Lower leg skin (tissue), 4 donors: ENCODE data around the gene E2F2. TPM values are rescaled to one million over a fixed set of nuclear protein-coding genes. Genes with fewer than 3 reads are reported as not detected.

Experiments used
- DNase-seq, 2 donors: peaks; one replicate each; pipeline ENCODE4 v3.0.0-alpha.2; 2019; ENCODE audit warnings: low spot score in 2 of 2
- H3K4me3 ChIP-seq: fragments of 200-600 bp; sonication (generic); 2 replicates; pipeline ENCODE4 v1.5.1; 2017; ENCODE audit warnings: mild to moderate bottlenecking, low read depth; ENCODE audit not compliant: poor library complexity, severe bottlenecking
- POLR2A ChIP-seq, 2 donors: fragments of 450-650 bp; IDR thresholded peaks; one replicate each; pipeline ENCODE4 v1.6.1; 2016 to 2017; ENCODE audit warnings: antibody characterized with exemption in 2 of 2, mild to moderate bottlenecking in 1 of 2, moderate library complexity in 1 of 2
- WGBS, 2 donors: methylation state at CpG; one replicate each; pipeline ENCODE4 v1.1.5; 2018; 5-methylcytosine and 5-hydroxymethylcytosine counted together
- intact Hi-C: fragments of 100-400 bp; cut with DNase I; formaldehyde crosslinking; loops from one replicate; pipeline ENCODE4 v1.15.0; 2023; ENCODE audit warnings: low total_unique reads
- total RNA-seq, 4 donors: library from RNA; depleted of rRNA; stranded (reverse); fragments of >200 nt; gene quantifications; one replicate each; pipeline ENCODE4 v1.1.0, GENCODE V29; 2016
- TF ChIP-seq, protein P1 (sequence below), 3 donors: fragments of 450-650 bp; IDR thresholded peaks; one replicate each; pipeline ENCODE4 v1.5.1; 2016; ENCODE audit warnings: antibody characterized with exemption in 3 of 3, mild to moderate bottlenecking in 3 of 3, moderate library complexity in 2 of 3

The E2F2 gene
- total RNA-seq, 4 donors from 2014 or later, result 6.0 to 12.1 (median 9.0) TPM

DNA sequence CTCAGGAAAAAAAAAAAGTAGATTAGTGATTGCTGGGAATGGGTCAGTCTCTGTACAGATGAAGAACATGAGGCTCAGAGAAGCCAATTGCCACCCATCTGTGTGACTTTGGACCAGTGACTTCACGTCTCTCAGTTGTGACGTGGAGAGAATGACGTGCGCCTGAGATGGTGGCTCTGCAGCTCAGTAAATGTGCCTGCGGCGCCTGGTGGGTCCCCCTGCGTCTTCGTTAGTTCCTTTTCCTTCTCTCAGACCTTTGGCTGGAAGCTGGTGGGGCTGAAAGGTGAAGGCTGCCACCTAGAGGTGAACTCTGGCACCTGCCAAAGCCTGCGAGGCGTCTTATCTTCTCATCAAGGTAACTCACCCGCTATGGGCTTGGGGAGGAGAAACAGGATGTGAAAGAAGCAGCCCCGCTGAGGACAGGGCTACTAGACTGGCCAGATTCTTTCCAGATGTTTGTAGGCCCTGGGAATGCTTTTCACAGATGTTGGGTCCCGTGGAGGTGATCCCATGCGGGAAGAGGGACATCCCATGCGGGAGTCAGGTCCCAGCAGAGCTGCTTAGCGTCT lies 8.7 kb upstream of the E2F2 start:
- intact Hi-C loops, result loop anchor here (5.0 kb wide), 2 partner anchors 42 to 98 kb away; no protein-coding TSS in a partner anchor
- H3K4me3 ChIP-seq, result no peak overlapping the region
- 4 to 7% methylated on average over 16 of the region's 16 CpGs for WGBS, 2 donors
- TF ChIP-seq, protein P1, sequence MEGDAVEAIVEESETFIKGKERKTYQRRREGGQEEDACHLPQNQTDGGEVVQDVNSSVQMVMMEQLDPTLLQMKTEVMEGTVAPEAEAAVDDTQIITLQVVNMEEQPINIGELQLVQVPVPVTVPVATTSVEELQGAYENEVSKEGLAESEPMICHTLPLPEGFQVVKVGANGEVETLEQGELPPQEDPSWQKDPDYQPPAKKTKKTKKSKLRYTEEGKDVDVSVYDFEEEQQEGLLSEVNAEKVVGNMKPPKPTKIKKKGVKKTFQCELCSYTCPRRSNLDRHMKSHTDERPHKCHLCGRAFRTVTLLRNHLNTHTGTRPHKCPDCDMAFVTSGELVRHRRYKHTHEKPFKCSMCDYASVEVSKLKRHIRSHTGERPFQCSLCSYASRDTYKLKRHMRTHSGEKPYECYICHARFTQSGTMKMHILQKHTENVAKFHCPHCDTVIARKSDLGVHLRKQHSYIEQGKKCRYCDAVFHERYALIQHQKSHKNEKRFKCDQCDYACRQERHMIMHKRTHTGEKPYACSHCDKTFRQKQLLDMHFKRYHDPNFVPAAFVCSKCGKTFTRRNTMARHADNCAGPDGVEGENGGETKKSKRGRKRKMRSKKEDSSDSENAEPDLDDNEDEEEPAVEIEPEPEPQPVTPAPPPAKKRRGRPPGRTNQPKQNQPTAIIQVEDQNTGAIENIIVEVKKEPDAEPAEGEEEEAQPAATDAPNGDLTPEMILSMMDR (IDR thresholded peaks at IDR 0.05), result peak in 1 of 3 donors; percentile 86
- no peak for TF ChIP-seq POLR2A (IDR thresholded peaks at IDR 0.05)
- DNase-seq, result peak; percentile 85 to 97

DNA sequence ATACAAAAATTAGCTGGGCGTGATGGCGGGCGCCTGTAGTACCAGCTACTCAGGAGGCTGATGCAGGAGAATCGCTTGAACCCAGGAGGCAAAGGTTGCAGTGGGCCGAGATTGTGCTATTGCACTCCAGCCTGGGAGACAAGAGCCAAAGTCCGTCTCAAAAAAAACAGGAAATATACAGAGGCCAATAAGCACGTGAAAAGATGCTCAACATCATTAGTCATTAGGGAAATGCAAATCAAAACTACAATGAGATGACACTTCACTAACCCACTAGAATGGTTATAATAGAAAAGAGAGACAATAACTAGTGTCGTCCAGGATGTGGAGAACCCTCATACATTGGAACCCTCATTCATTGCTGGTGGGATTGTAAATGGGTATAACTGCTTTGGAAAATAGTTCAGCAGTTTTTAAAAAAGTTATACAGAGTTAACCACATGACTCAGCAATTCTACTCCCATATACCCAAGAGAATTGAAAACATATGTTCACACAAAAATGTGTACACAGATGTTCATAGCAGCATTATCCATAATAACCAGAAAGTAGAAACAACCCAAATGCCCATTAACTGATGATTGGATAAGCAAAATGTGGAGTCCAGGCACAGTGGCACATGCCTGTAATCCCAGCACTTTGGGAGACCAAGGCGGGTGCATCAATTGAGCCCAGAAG lies 6.4 kb upstream of the E2F2 start:
- TF ChIP-seq, protein P1 (IDR thresholded peaks at IDR 0.05), result no peak
- TF ChIP-seq POLR2A (IDR thresholded peaks at IDR 0.05), result no peak
- H3K4me3 ChIP-seq, result no peak overlapping the region
- WGBS, 2 donors, result 67 to 68% methylated on average over 9 of the region's 9 CpGs
- intact Hi-C loops, result no loop called here
- no peak for DNase-seq

DNA sequence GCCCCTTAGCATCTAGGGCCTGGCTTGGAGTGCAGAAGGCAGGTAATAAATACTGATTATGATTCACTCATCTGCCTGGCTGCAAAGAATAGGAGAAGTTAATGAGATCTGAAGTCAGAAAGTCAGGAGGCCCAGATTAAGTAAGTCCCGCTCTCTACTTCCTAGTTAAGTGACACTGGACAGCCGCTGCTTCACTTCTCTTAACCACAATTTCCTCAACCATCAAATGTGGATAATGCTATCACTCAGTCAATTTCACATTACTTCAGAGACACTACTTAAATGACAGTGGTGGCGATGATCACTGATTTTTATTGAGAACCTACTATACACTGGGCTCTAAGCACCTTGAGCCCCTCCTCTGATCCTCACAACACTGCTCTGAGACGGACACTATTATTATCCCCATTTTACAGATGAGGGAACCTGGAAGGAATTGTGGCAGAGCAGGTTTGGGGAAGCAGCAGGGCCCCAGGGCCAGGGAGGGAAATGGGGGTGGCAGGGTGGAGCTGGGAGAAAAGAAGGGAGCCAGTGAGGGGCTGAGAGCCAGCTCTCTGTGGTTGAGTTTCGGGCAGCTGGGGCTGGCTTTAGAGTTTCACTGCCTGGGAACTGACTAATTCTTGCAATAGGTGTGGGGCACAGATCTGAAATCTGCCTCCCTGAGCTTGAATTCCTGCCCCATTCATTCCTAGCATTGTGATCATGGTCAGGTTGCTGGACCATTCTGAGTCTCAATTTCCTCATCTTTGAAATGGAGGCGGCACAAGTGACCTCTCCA lies 2.4 kb upstream of the E2F2 start:
- TF ChIP-seq, protein P1 (IDR thresholded peaks at IDR 0.05), result no peak
- no peak for TF ChIP-seq POLR2A (IDR thresholded peaks at IDR 0.05)
- DNase-seq, result no peak
- H3K4me3 ChIP-seq, result no peak overlapping the region
- intact Hi-C loops, result no loop called here
- 54 to 59% methylated on average over 6 of the region's 6 CpGs for WGBS, 2 donors

DNA sequence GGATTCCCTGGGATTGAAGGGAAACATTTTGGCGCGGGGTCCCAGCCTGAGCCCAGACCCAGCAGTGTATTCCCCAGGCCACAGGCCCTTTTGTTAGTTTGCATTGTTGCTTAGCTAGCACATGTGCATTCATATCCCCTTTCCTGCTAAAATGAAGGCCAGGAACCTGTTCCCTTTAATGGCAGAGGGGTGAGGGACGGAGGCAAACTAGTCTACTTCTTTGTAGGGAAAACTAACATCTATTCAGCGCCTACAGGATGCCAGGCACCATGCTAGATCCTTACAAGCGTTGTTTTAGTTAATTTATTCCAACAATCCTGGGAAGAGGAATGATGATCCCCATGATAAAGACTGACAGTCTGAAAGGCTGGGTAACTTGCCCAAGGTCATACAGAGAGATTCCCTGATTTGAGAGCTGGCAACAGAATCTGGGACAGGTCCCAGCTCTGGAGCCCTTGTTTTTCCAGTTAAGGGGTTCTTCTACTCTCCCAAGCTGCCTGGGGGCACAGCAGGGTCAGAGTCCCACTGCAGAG lies 595 bp upstream of the E2F2 start:
- intact Hi-C loops, result no loop called here
- 20 to 21% methylated on average over 5 of the region's 5 CpGs for WGBS, 2 donors
- TF ChIP-seq POLR2A (IDR thresholded peaks at IDR 0.05), result no peak
- TF ChIP-seq, protein P1 (IDR thresholded peaks at IDR 0.05), result no peak
- DNase-seq, result no peak
- no peak overlapping the region for H3K4me3 ChIP-seq

DNA sequence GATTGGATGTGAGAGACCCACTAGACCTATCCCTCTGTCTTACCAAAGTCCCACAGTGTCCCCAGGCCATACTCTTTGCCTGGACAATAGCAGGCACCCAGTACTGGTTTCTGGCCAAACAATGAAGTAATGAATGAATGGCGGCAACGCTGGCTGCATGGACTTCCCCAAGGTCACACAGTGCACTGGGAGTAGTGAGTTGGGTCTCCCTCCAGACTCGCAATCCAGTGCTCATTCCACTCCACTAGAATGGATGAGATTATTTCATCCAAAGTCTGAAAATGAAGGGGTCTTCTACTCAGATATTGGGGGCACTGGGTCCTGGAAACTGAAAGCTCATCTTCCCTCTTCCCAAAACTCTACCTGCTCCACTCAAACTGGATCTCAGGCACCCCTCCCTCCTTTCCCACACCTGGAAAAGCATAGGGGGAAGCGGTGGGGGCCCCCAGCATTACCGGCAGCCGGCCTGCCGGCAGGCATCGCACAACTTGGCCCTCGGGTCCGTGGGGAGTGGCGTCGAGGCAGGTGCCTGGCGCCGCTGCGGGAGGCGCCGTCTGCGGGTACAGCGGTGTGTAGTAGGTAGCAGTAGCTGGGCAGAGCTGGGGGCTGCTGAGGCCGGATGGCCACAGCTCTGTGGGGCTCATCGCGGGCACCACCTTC lies 816 bp downstream of the E2F2 start:
- intact Hi-C loops, result no loop called here
- H3K4me3 ChIP-seq, result peak overlapping the region; percentile 25
- no peak for DNase-seq
- 5 to 12% methylated on average over 10 to 19 of the region's 22 CpGs for WGBS, 2 donors
- TF ChIP-seq POLR2A (IDR thresholded peaks at IDR 0.05), result no peak
